HT-29 (cell line): ENCODE results near the gene VRK3. TPM values are rescaled to one million over a fixed set of nuclear protein-coding genes. Genes with fewer than 3 reads are reported as not detected.

Source experiments
- DNase-seq: peaks from one replicate; pipeline ENCODE4 v3.0.0-alpha.2; 2015; ENCODE audit warnings: low spot score
- total RNA-seq: library from RNA; depleted of rRNA; stranded (reverse); fragments of >200 nt; shearing (Covaris generic); gene quantifications from 2 replicates; pipeline ENCODE4 v1.2.3, GENCODE V29; 2014; rRNA removed

Gene VRK3
- total RNA-seq, 1 experiment from 2014 or later = 47.7 TPM

DNA sequence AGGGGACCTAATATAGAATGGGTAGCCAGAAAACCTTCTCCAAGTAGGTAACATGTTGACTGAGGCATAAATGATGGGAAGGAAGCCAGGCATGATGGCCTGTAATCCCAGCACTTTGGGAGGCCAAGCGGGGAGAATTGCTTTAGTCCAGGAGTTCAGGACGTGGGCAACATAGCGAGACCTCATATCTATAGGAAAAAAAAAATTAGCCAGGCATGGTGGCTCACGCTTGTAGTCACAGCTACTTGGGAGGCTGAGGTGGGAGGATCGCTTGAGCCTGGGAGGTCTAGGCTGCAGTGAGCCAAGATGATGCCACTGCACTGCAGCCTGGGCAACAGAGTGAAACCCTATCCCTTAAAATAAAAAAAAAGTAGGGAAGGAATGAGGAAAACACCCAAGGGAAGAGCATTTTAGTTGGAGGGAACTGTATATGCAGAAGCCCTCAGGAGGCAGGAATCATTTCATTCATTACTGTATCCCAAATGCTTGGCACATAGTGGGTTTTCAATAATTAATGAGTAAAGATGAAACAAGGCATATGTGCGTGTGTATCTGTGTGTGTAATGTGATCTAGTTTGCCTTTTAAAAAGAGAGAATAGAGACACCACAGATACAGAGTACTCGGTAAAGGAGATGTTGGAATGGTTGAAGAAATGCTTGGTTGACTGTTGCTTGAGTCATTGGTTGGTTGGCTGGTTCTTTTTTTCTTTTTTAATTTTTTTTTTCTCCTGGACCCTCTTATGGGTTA, 93.7 kb downstream of the VRK3 start:
- no peak for DNase-seq

DNA sequence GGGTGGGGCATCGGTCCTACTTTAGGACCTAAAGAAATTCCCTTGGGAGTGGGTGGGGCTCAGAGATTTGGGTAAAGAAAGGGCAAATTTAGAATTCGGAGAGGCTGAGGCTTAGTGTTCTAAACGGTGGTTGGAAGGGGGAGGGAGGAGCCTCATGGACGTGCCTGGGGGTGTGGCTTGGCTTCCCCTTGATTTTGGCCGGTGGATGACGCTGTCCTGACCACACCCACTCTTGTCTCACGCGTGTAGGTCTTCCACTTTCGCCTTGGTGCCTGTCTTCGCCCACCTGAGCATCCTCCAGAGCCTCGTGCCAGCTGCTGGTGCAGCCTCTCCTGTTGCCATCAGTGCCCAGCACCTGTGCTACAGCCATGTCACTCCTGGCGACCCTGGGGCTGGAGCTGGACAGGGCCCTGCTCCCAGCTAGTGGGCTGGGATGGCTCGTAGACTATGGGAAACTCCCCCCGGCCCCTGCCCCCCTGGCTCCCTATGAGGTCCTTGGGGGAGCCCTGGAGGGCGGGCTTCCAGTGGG, 94.6 kb downstream of the VRK3 start:
- DNase-seq = no peak

DNA sequence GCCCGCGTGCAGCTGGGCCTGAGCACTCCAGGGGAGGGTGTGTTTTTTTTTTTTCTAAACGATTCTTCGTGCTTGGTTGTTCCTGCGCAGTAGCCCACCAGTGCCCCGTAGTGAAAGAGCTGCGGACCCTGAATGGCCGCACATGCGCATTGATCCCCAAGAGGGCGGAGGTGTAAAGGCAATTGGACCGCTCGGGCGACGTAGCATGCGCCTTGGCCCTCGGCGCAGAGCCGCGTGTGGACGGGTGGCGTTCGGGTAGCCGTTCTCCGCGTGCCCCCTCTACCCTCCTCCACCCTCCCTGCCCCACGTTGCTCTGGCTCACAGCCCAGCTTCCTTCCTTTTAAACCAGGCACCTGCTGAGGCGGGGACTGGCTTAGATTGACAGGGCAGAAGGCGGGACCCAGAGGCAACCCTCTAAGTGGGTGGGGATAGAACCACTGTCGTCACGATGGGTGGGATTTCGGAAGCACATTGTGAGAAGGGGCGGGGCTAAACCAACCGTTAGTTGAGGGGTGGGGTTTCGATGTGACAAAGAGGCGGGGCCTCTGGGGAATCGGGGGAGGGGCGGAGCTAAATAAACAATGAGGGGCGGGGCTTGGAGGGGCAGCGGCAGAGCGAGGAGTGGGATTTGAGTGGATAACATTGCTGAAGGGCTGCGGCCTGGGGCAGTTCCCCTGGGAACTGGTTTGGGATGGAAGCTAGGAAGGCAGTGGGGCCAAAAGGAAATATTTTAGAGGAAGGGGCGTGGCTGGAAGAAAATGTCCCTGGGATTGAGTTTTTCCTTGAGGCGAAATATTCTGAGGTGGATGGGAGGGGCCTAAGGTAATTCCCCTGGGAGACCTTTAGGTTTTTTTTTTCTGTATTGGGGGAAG, 95.3 kb downstream of the VRK3 start:
- peak; percentile 99 for DNase-seq

DNA sequence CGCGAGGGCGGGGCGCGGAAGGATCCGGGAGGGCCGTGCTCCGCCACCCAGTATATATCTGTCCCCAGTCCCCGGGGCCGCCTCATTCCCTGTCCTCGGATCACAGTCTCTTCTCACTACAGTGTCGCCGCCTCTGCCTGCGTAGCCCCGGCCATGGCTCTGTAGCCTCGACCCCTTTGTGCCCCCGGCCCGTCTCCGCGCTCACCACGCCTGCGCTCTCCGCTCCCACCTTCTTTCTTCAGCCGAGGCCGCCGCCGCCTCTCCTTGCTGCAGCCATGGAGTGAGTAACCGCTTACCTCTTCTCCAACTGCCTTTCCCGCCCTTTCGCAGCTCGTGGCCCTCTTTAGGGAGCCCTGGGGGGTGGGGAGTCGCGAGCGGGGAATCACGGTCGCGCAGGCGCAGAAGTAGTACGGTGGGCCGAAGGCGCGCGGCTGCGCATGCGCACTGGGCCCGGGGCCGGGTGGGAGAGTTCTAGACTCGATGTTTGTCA, 96.0 kb downstream of the VRK3 start, which contains the start of the genes ATF5 and NUP62:
TSS of gene ATF5 (plus strand) at position 85 of the 490 bp plus-strand sequence. CDS start 1,646 bp downstream, outside the sequence.
TSS of gene NUP62 (minus strand) at position 384 of the 490 bp plus-strand sequence. CDS start 19,697 bp downstream, outside the sequence.
- peak; percentile 99 for DNase-seq

DNA sequence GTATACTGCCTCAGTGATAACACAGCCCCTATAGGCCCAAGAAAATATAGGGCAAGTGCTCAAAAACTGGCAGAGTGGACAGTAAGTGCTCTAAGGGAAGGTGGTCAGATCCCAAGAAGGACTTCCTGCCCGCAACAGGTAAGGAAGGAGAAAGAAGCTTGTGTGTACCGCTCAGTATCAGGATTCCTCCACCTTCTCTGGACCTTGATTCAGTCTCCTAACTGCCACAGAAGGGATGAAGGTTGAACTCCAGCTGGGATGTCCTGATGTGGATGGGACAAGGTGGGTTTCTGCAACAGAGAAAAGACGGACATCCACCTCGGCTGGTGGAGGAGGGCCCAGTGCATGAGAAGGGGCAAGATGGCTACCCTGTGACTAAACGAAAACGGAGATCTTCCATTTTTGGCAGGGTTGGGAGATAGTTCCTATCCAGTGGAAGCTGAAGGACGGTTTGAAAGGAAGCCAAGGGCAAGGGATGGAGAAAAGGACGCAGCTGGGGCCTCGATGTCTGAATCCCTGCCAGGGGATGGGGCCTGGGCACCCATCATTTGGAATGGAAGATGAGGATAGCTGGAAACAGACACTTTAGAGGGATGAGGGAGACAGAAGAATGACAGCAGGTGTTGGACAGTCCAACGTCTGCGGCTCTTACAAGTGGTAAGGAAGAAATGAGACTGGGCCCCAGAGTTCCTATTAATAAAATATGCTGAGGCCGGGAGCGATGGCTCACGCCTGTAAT, 97.5 kb downstream of the VRK3 start:
- no peak for DNase-seq

DNA sequence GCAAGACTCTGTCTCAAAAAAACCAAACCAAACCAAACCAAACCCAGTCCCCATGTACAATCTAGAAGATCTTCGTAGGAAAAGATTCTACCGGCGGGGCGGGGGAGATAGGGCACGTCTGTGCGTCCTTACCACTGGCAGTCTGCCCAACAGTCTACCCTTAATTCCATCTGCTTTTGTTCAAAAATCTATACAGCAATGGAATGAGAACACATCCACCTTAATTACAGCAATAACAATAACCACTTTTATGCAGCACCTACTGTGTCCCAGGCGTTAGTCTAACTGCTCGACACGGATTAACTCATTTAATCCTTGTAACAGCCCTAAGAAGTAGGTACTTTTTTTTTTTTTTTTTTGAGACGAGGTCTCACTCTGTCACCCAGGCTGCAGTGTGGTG, 98.7 kb downstream of the VRK3 start:
- no peak for DNase-seq

Other genes starting within 250 kb of the VRK3 start
- gene FUZ, start 212.1 kb downstream of the VRK3 start, total RNA-seq = 2.0 and 3.1 TPM in 2 replicates
- gene MED25, start 207.1 kb downstream of the VRK3 start, total RNA-seq = 88.3 and 91.9 TPM in 2 replicates
- 188 and 218 TPM in 2 replicates for gene PTOV1, start 174.2 kb downstream of the VRK3 start, total RNA-seq
- gene PNKP, start 157.8 kb downstream of the VRK3 start, total RNA-seq = 215 and 243 TPM in 2 replicates
- gene AKT1S1, start 148.0 kb downstream of the VRK3 start, total RNA-seq = 89.9 and 96.4 TPM in 2 replicates
- 34.5 and 38.4 TPM in 2 replicates for gene TBC1D17, start 147.7 kb downstream of the VRK3 start, total RNA-seq
- 1.1 and 2.3 TPM in 2 replicates for gene IL4I1, start 128.5 kb downstream of the VRK3 start, total RNA-seq
- gene ATF5, start 96.2 kb downstream of the VRK3 start, total RNA-seq = 32.2 and 32.8 TPM in 2 replicates
- gene NUP62, start 95.9 kb downstream of the VRK3 start, total RNA-seq = 133 TPM in 2 replicates
- gene SIGLEC11, start 64.2 kb downstream of the VRK3 start, total RNA-seq = not detected in 2 replicates
- 18.9 and 25.1 TPM in 2 replicates for gene ZNF473, start 633 bp upstream of the VRK3 start, total RNA-seq
- not detected in 2 replicates for gene IZUMO2, start 137.9 kb upstream of the VRK3 start, total RNA-seq
- 130 and 172 TPM in 2 replicates for gene MYH14, start 178.2 kb upstream of the VRK3 start, total RNA-seq